Hepatocyte (in vitro differentiated cells): Measurements from ENCODE around the gene RAB33A. TPM values are rescaled to one million over a fixed set of nuclear protein-coding genes. Genes with fewer than 3 reads are reported as not detected.

Source experiments
- DNase-seq: peaks from one replicate; pipeline ENCODE4 v3.0.0-alpha.2; 2016; ENCODE audit warnings: low spot score
- H2AFZ ChIP-seq: fragments of 200-600 bp; sonication (generic); 2 replicates; pipeline ENCODE4 v1.6.0; 2016; ENCODE audit warnings: antibody characterized with exemption, mild to moderate bottlenecking
- H3K27ac ChIP-seq: fragments of 200-600 bp; sonication (generic); 2 replicates; pipeline ENCODE4 v1.5.1; 2016; ENCODE audit warnings: mild to moderate bottlenecking
- H3K27me3 ChIP-seq: fragments of 200-600 bp; sonication (generic); 2 replicates; pipeline ENCODE4 v1.6.1; 2016
- H3K36me3 ChIP-seq: fragments of 200-600 bp; sonication (generic); replicated peaks from 2 replicates; pipeline ENCODE4 v1.5.1; 2016; ENCODE audit warnings: low read depth; ENCODE audit not compliant: insufficient read depth
- H3K4me1 ChIP-seq: fragments of 200-600 bp; sonication (generic); 2 replicates; pipeline ENCODE4 v1.5.1; 2016; ENCODE audit warnings: mild to moderate bottlenecking, moderate library complexity; ENCODE audit not compliant: insufficient read depth
- H3K4me2 ChIP-seq: fragments of 200-600 bp; sonication (generic); 2 replicates; pipeline ENCODE4 v1.6.0; 2016
- H3K4me3 ChIP-seq: fragments of 200-600 bp; sonication (generic); 2 replicates; pipeline ENCODE4 v1.5.1; 2016; ENCODE audit warnings: mild to moderate bottlenecking
- H3K79me2 ChIP-seq: fragments of 200-600 bp; sonication (generic); 2 replicates; pipeline ENCODE4 v1.6.0; 2017; ENCODE audit warnings: mild to moderate bottlenecking
- H3K9me2 ChIP-seq: fragments of 200-600 bp; sonication (generic); replicated peaks from 2 replicates; pipeline ENCODE4 v1.6.0; 2017; ENCODE audit warnings: mild to moderate bottlenecking; ENCODE audit not compliant: insufficient read depth
- H3K9me3 ChIP-seq: fragments of 200-600 bp; sonication (generic); 2 replicates; pipeline ENCODE4 v1.5.1; 2016; ENCODE audit warnings: low read depth, mild to moderate bottlenecking
- H4K20me1 ChIP-seq: fragments of 200-600 bp; sonication (generic); 2 replicates; pipeline ENCODE4 v1.6.0; 2016; ENCODE audit warnings: mild to moderate bottlenecking; ENCODE audit not compliant: insufficient read depth, poor library complexity, severe bottlenecking
- EZH2 ChIP-seq: fragments of 200-600 bp; sonication (generic); IDR thresholded peaks from 2 replicates; pipeline ENCODE4 v1.6.1; 2016; ENCODE audit warnings: antibody characterized with exemption, mild to moderate bottlenecking, borderline replicate concordance
- EZH2phosphoT487 ChIP-seq: fragments of 200-600 bp; sonication (generic); IDR thresholded peaks from one replicate; pipeline ENCODE4 v1.6.1; 2018; ENCODE audit warnings: antibody characterized with exemption, mild to moderate bottlenecking, low read depth, moderate library complexity; ENCODE audit not compliant: unreplicated experiment, severe bottlenecking
- WGBS: methylation state at CpG from one replicate; pipeline ENCODE4 v1.1.6; 2016; ENCODE audit warnings: low lambda C conversion rate; ENCODE audit errors: missing lambda C conversion rate; 5-methylcytosine and 5-hydroxymethylcytosine counted together
- polyA plus RNA-seq: library from polyadenylated mRNA; unstranded; fragments of >200 nt; fragmentation: Nextera tagmentation; extraction: Ambion mirVana; gene quantifications from 2 replicates; pipeline ENCODE4 v1.2.1, GENCODE V29; 2016
- total RNA-seq: library from RNA; depleted of rRNA; stranded (reverse); fragments of >200 nt; gene quantifications from 2 replicates; pipeline ENCODE4 v1.2.3, GENCODE V29; 2014
- TF ChIP-seq, protein P1 (sequence below): fragments of 200-600 bp; sonication (generic); IDR thresholded peaks from 2 replicates; pipeline ENCODE4 v1.5.1; 2016; ENCODE audit warnings: antibody characterized with exemption, mild to moderate bottlenecking; ENCODE audit not compliant: poor library complexity

Gene RAB33A
- total and polyA plus RNA-seq, 2 experiments from 2014 or later: 3.0 to 11.2 TPM

DNA sequence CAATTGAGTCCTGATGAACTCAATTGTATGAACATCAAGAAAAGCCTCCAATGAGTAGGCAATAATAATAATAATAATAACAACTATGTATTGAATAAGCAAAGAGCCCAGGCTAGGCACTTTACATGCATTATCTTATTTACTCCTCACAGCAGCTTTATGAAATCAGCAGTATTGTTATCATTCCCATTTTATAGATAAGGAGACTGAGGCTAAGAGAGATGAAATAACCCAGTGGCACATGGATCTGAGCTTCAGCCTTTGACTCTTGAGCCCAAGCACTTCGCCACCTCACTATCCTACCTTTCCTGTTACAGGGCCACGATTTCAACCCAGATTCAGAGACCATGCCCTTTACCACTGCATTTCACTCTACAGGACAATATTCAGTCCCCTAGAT is 3.2 kb downstream of the RAB33A start:
- Histone ChIP-seq H3K79me2 (no peaks in the 10 kb centered on the region), H3K4me2 (no peak overlapping the region), H3K4me1 (no peaks in the 10 kb centered on the region), H4K20me1 (no peaks in the 10 kb centered on the region), H3K27me3 (peaks cover 8% of the 10 kb centered on the region), H3K9me2 (no peaks in the 10 kb centered on the region), H3K9me3 (no peaks in the 10 kb centered on the region), H3K27ac (no peak overlapping the region), H2AFZ (no peak overlapping the region), H3K4me3 (no peak overlapping the region), H3K36me3 (no peaks in the 10 kb centered on the region)
- TF ChIP-seq EZH2phosphoT487: no peak
- no peak for TF ChIP-seq EZH2
- TF ChIP-seq, protein P1, sequence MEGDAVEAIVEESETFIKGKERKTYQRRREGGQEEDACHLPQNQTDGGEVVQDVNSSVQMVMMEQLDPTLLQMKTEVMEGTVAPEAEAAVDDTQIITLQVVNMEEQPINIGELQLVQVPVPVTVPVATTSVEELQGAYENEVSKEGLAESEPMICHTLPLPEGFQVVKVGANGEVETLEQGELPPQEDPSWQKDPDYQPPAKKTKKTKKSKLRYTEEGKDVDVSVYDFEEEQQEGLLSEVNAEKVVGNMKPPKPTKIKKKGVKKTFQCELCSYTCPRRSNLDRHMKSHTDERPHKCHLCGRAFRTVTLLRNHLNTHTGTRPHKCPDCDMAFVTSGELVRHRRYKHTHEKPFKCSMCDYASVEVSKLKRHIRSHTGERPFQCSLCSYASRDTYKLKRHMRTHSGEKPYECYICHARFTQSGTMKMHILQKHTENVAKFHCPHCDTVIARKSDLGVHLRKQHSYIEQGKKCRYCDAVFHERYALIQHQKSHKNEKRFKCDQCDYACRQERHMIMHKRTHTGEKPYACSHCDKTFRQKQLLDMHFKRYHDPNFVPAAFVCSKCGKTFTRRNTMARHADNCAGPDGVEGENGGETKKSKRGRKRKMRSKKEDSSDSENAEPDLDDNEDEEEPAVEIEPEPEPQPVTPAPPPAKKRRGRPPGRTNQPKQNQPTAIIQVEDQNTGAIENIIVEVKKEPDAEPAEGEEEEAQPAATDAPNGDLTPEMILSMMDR: no peak
- 77% methylated on average over 2 of the region's 2 CpGs for WGBS
- no peak for DNase-seq

DNA sequence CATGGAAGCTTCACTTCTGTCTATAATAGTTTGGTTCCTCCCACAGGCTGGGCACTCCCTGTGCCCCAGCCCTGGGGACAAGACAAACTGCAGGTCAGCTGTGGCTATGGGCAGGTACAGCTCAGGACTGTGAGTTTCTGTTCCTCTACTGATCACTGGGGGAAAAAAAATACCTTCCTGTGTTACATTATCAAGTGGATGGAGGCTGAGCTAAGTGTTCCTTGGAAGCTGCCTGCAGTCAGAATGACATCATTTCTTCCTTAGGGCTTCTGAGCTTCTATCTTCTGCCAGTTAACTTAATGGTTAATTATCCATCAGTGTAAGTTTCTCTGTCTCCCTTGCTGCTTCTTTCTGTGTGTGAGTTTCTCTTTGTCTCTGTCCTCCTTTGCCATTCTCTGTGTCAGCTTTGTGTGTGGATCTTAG is 4.6 kb downstream of the RAB33A start:
- H3K27me3 ChIP-seq: peaks cover 8% of the 10 kb centered on the region
- no peaks in the 10 kb centered on the region for H3K79me2 ChIP-seq
- no peak for DNase-seq
- H3K4me1 ChIP-seq: no peaks in the 10 kb centered on the region
- no peak overlapping the region for H3K4me2 ChIP-seq
- H3K4me3 ChIP-seq: no peak overlapping the region
- H3K36me3 ChIP-seq: no peaks in the 10 kb centered on the region
- TF ChIP-seq EZH2phosphoT487 (no peak), EZH2 (no peak)
- TF ChIP-seq, protein P1: no peak
- H2AFZ ChIP-seq: no peak overlapping the region
- no peak overlapping the region for H3K27ac ChIP-seq
- H4K20me1 ChIP-seq: no peaks in the 10 kb centered on the region
- no peaks in the 10 kb centered on the region for H3K9me2 ChIP-seq
- H3K9me3 ChIP-seq: no peaks in the 10 kb centered on the region

DNA sequence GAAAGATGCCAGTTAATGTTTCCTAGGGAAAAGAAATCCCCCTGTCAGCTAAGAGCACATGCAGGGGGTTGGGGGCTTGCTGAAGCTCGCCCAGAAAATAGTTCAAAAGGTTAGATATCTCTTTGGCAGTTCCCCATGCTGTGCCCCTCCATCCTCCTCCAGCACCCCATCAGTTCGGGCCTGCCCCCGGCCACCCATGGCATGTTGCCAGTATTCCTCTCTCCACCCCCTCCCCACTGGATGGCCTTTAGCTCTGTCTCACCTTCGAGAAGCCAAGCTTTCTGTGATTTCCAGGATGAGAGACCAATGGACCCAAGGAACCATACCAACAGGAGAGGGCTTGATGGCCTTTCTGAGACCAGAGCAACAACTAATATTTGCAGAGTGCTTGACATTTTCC is 5.2 kb downstream of the RAB33A start:
- WGBS: 67% methylated on average over 4 of the region's 4 CpGs
- no peak overlapping the region for H3K27ac ChIP-seq
- H3K79me2 ChIP-seq: no peaks in the 10 kb centered on the region
- no peak overlapping the region for H3K4me2 ChIP-seq
- H3K4me3 ChIP-seq: no peak overlapping the region
- H3K9me2 ChIP-seq: no peaks in the 10 kb centered on the region
- no peaks in the 10 kb centered on the region for H3K36me3 ChIP-seq
- no peaks in the 10 kb centered on the region for H3K9me3 ChIP-seq
- H3K27me3 ChIP-seq: peaks cover 8% of the 10 kb centered on the region
- DNase-seq: no peak
- H2AFZ ChIP-seq: no peak overlapping the region
- no peaks in the 10 kb centered on the region for H3K4me1 ChIP-seq
- H4K20me1 ChIP-seq: no peaks in the 10 kb centered on the region
- TF ChIP-seq, protein P1: no peak
- no peak for TF ChIP-seq EZH2phosphoT487
- no peak for TF ChIP-seq EZH2

DNA sequence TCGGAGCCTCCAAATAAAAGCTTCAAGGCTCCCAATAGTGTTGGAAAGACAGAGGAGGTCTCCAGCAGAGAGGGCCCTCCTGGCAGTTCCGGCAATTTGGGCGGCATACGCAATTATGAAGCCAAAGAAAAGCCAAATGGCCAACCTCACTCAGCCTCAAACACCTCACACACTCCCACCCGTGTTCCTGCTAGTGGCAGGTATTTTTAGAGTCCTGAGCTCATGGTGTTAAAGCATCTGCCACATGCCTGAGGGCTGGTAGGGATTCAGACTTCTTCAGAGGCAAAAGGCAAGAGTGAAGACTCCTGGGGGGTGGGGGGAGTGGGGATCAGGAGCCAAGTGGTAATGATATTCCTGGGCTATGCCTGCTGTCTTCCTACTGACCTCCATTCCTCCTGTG is 7.4 kb downstream of the RAB33A start:
- no peak overlapping the region for H3K4me2 ChIP-seq
- H4K20me1 ChIP-seq: no peaks in the 10 kb centered on the region
- H3K27me3 ChIP-seq: no peaks in the 10 kb centered on the region
- no peak for DNase-seq
- H3K79me2 ChIP-seq: no peaks in the 10 kb centered on the region
- H3K9me3 ChIP-seq: no peaks in the 10 kb centered on the region
- TF ChIP-seq EZH2 (no peak), EZH2phosphoT487 (no peak)
- TF ChIP-seq, protein P1: no peak
- no peaks in the 10 kb centered on the region for H3K9me2 ChIP-seq
- no peaks in the 10 kb centered on the region for H3K4me1 ChIP-seq
- H3K36me3 ChIP-seq: no peaks in the 10 kb centered on the region
- 70% methylated on average over 5 of the region's 5 CpGs for WGBS
- H2AFZ ChIP-seq: no peak overlapping the region
- H3K27ac ChIP-seq: no peak overlapping the region
- no peak overlapping the region for H3K4me3 ChIP-seq
